GM23248 (cell line): ENCODE data around the gene ODAD4.

ENCODE experiments used
- EZH2 ChIP-seq: fragments of 200-600 bp; sonication (generic); IDR thresholded peaks from 2 replicates; pipeline ENCODE4 v1.6.1; 2018; ENCODE audit warnings: antibody characterized with exemption, mild to moderate bottlenecking; ENCODE audit not compliant: insufficient read depth, poor library complexity, severe bottlenecking
- EZH2phosphoT487 ChIP-seq: fragments of 200-600 bp; sonication (generic); IDR thresholded peaks from 2 replicates; pipeline ENCODE4 v1.6.1; 2018; ENCODE audit warnings: antibody characterized with exemption, moderate library complexity, mild to moderate bottlenecking, low read depth; ENCODE audit not compliant: insufficient read depth

GRCh38 chr17:41925991-41926590, 4.3 kb upstream of the ODAD4 start:
- TF ChIP-seq EZH2phosphoT487 (no peak), EZH2 (no peak)
